ENCODE measurements around the gene EDAR. TPM values are rescaled to one million over a fixed set of nuclear protein-coding genes. Genes with fewer than 3 reads are reported as not detected.

EDAR gene
- total RNA-seq, 1 donor from 2014 or later = 5.1 TPM

- Mint-ChIP-seq H3K27ac (no peak overlapping the region), H3K4me1 (ENCODE audit: unreplicated experiment) (no peaks in the 10 kb centered on the region), H3K27me3 (no peaks in the 10 kb centered on the region)
Measured at GRCh38 chr2:108904680-108905079, 84.3 kb downstream of the EDAR start.

DNA sequence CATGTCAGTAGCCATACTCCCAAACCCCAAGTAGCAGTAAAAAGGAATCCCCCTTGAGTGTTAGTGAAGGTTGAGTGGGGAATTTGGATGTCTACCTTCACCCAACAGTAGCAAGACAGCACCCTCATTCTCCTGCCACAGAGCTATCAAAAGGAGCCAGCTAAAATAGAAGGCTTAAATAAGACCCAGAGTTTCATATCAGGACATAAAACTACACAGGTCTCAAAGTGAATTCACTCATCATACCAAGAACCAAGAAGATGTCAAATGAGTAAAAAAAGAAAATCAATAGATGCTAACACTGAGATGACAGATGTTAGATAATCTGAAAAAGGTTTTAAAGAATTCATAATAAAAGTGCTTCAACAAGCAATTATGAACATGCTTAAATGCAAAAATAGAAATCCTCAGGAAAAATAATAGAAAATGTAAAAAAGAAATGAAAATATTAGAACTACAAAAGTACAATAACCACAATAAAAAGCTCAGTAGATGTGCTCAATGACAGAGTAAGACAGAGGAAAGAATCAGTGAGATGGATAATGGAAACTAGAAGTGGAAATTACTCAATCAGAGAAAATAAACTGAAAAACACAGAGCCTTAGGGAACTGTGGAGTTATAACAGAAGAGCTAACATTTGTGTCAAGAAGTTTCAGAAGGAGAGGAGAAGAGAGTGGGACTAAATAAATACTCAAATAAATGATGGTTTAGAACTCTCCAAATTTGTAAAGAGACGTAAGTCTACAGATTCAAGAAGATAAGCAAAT, 90.5 kb downstream of the EDAR start:
- H3K4me1 Mint-ChIP-seq (ENCODE audit: unreplicated experiment) = peaks cover 7% of the 10 kb centered on the region
- TF ChIP-seq CTCF (conservative IDR thresholded peaks at IDR 0.05) = no peak
- H3K36me3 Mint-ChIP-seq = peaks cover 18% of the 10 kb centered on the region

More at GRCh38 chr2:108904680-108905079, 84.3 kb downstream of the EDAR start:
- Mint-ChIP-seq H3K9me3 (peaks cover 5% of the 10 kb centered on the region), H3K4me3 (no peak overlapping the region), H3K36me3 (peaks cover 5% of the 10 kb centered on the region)
- no peak for TF ChIP-seq CTCF (conservative IDR thresholded peaks at IDR 0.05)
- DNase-seq (ENCODE audit: extremely low spot score, unreplicated experiment) = no peak

GRCh38 chr2:108896741-108897140, 92.3 kb downstream of the EDAR start:
- no peak overlapping the region for H3K4me3 Mint-ChIP-seq
- H3K9me3 Mint-ChIP-seq = peaks cover 19% of the 10 kb centered on the region
- peaks cover 10% of the 10 kb centered on the region for H3K4me1 Mint-ChIP-seq (ENCODE audit: unreplicated experiment)
- peaks cover 27% of the 10 kb centered on the region for H3K36me3 Mint-ChIP-seq
- TF ChIP-seq CTCF (conservative IDR thresholded peaks at IDR 0.05) = no peak
- no peak for DNase-seq (ENCODE audit: extremely low spot score, unreplicated experiment)
- no peaks in the 10 kb centered on the region for H3K27me3 Mint-ChIP-seq
- H3K27ac Mint-ChIP-seq = no peak overlapping the region

More for the DNA sequence above, 90.5 kb downstream of the EDAR start:
- Mint-ChIP-seq H3K9me3 (peaks cover 15% of the 10 kb centered on the region), H3K27me3 (no peaks in the 10 kb centered on the region), H3K4me3 (no peak overlapping the region), H3K27ac (no peak overlapping the region)
- no peak for DNase-seq (ENCODE audit: extremely low spot score, unreplicated experiment)

DNA sequence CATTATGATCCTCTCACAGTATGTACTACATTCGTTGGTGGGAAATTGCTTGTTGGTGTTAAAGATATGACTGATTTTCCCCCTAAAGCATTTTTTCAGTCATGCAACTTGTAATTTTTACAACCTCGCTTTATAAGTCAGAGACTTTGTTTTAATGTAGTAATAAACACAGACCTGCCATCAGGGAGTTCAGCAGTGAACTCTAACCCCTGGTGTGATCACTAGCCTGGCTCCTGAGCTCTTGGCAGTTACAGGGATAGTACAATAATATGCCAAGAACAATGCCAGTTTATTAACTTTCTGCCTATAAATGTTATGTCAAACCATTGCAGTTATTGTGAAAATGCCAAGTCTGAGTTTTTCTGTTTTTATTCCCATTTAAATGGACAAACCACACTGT, 93.8 kb downstream of the EDAR start:
- peaks cover 30% of the 10 kb centered on the region for H3K36me3 Mint-ChIP-seq
- peaks cover 10% of the 10 kb centered on the region for H3K4me1 Mint-ChIP-seq (ENCODE audit: unreplicated experiment)

GRCh38 chr2:108894766-108895165, 94.3 kb downstream of the EDAR start:
- H3K4me1 Mint-ChIP-seq (ENCODE audit: unreplicated experiment) = peaks cover 10% of the 10 kb centered on the region
- no peak overlapping the region for H3K4me3 Mint-ChIP-seq
- no peaks in the 10 kb centered on the region for H3K27me3 Mint-ChIP-seq
- H3K27ac Mint-ChIP-seq = no peak overlapping the region
- peaks cover 26% of the 10 kb centered on the region for H3K9me3 Mint-ChIP-seq
- DNase-seq (ENCODE audit: extremely low spot score, unreplicated experiment) = no peak
- H3K36me3 Mint-ChIP-seq = peaks cover 31% of the 10 kb centered on the region
- TF ChIP-seq CTCF (conservative IDR thresholded peaks at IDR 0.05) = no peak

More for the DNA sequence above, 93.8 kb downstream of the EDAR start:
- Mint-ChIP-seq H3K4me3 (no peak overlapping the region), H3K27ac (no peak overlapping the region), H3K9me3 (peaks cover 24% of the 10 kb centered on the region), H3K27me3 (no peaks in the 10 kb centered on the region)
- no peak for DNase-seq (ENCODE audit: extremely low spot score, unreplicated experiment)
- TF ChIP-seq CTCF (conservative IDR thresholded peaks at IDR 0.05) = no peak
